Glomerular visceral epithelial cell (primary cell): Measurements from ENCODE around the gene ZNF546.
"Not testable (repeated sequence)": the region's sequence is repeated elsewhere in the genome, so short reads cannot be mapped to it uniquely, and the experiment has no call there.

Experiments
- DNase-seq: peaks from one replicate; pipeline ENCODE4 v3.0.0-alpha.2; 2016; ENCODE audit errors: extremely low spot score

Gene ZNF546

GRCh38 chr19:39986643-39987042 is 10.2 kb upstream of the ZNF546 start:
- DNase-seq, result no peak

- no peak for DNase-seq
These were observed 9.7 kb upstream of the ZNF546 start for GRCh38 chr19:39987167-39987566.

- no peak for DNase-seq
These were observed 9.3 kb upstream of the ZNF546 start for GRCh38 chr19:39987596-39987995.

GRCh38 chr19:39993605-39994004 is 3.3 kb upstream of the ZNF546 start:
- no peak for DNase-seq

GRCh38 chr19:39994361-39994760 is 2.5 kb upstream of the ZNF546 start:
- no peak for DNase-seq

GRCh38 chr19:39995794-39996193 is 1.1 kb upstream of the ZNF546 start:
- DNase-seq, result no peak

GRCh38 chr19:39996218-39996810 is 546 bp upstream of the ZNF546 start:
- peak; percentile 53 for DNase-seq

GRCh38 chr19:39997638-39998216 is 867 bp downstream of the ZNF546 start:
- no peak for DNase-seq

GRCh38 chr19:39998501-39998900 is 1.6 kb downstream of the ZNF546 start:
- no peak for DNase-seq

- no peak for DNase-seq
These were observed 8.9 kb downstream of the ZNF546 start for GRCh38 chr19:40005691-40006272.

- peak; percentile 87 for DNase-seq
These were observed 9.4 kb downstream of the ZNF546 start for GRCh38 chr19:40006273-40006691.

GRCh38 chr19:40009674-40010073 is 12.8 kb downstream of the ZNF546 start:
- no peak for DNase-seq

GRCh38 chr19:40013991-40014390 is 17.1 kb downstream of the ZNF546 start:
- no peak for DNase-seq

- no peak for DNase-seq
These were observed 27.1 kb downstream of the ZNF546 start for GRCh38 chr19:40023969-40024368.

GRCh38 chr19:40025938-40026596 is 29.2 kb downstream of the ZNF546 start:
- no peak for DNase-seq

GRCh38 chr19:40026597-40026970 is 29.7 kb downstream of the ZNF546 start:
- no peak for DNase-seq

GRCh38 chr19:40033989-40034560 is 37.2 kb downstream of the ZNF546 start:
- DNase-seq, result no peak

GRCh38 chr19:40035996-40036395 is 39.1 kb downstream of the ZNF546 start:
- peak; percentile 34 for DNase-seq

GRCh38 chr19:40038047-40038446 is 41.2 kb downstream of the ZNF546 start:
- DNase-seq, result not testable (repeated sequence)

- DNase-seq, result not testable (repeated sequence)
These were observed 44.9 kb downstream of the ZNF546 start for GRCh38 chr19:40041718-40042117.

- no peak for DNase-seq
These were observed 56.6 kb downstream of the ZNF546 start for GRCh38 chr19:40053491-40053890.

- no peak for DNase-seq
These were observed 57.8 kb downstream of the ZNF546 start for GRCh38 chr19:40054632-40055031.

GRCh38 chr19:40055049-40055448 is 58.2 kb downstream of the ZNF546 start:
- no peak for DNase-seq
